Suppressor macrophage (primary cell): ENCODE results near the gene FOXN3.

Experiments used
- DNase-seq, 4 experiments: peaks; one replicate each; pipeline ENCODE4 v3.0.0-alpha.2; 2020 to 2022

The FOXN3 gene

DNA sequence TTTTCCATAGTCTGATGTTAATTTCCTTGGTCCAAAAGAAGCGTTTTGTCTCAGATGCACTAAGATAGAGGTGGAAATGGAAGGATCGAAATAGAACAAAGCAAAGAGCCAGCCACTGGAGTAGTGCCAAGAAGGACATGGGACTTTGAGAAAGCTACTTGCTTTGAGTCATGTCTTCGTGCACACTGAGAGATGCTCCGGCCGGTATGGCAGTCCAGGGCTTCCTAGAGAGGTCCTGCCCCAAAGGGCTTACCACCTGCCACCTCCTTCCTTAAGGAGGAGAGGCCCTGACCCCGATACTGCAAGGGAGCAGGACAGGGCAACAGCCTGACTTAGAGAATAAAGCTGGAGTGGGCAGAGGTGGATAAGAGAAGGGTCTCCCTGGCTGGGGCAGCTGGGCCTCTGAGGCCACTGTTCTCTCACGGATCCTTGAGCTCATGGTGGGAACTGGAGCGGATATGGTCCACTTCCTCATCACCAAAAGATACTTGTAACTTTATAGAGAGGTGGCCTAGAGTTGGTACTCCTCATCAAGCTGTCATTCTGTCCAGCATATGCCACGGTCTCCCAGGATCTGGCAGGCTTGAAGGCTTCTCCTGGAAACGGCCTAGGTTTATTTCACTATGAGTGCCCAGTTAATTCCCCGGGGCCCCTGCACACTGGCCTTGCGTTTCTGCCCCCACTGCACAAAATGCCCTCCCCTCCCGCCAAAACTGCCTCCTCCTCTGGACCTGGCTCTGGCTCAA is 57.4 kb downstream of the FOXN3 start:
- DNase-seq, result peak in 3 of 4 experiments; percentile 8 to 28 (median 21)

DNA sequence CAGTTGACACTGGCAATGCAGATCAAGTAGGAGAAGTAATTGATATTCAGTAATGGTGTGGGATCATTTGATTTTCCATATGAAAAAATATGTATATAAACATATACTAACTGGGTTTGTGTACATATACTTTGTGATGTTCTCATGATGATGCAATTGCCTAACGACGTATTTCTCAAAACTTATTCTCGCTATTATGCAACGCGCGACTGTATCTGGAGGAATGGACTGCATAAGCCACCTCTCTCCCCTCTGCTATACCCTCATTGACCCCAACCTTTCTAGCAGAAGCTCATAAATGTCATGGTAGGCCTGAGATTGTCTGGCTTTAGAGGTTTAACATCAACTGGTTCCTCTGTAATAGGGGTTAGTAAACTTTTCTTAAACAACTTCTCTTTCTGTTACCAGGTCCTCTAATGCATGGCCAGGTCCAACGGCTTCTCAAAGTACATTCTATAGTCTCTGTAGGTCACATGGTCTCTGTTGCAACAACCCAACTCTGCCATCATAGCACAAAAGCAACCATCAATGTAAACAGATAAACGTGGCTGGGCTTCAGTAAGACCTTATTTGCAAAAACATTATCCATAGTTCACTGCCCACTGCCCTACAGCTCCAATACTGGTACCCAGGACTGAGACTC is 59.3 kb downstream of the FOXN3 start:
- peak; percentile 21 to 68 (median 49) for DNase-seq

DNA sequence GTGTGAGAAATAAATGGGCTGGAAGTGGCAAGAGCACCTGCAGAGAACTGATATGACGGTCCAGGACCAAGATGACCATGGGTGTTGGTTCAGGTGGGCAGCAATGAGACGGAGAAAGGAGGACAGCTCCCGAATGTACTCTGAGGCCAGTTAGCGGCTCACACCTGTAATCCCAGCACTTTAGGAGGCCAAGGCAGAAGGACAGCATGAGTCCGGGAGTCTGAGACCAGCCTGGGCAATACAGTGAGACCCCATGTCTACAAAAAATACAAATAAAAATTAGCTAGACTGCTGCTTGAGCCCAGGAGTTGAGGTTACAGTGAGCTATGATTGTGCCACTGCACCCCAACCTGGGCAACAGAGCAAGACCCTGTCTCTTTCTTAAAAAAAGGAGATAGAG is 60.1 kb downstream of the FOXN3 start:
- no peak for DNase-seq

DNA sequence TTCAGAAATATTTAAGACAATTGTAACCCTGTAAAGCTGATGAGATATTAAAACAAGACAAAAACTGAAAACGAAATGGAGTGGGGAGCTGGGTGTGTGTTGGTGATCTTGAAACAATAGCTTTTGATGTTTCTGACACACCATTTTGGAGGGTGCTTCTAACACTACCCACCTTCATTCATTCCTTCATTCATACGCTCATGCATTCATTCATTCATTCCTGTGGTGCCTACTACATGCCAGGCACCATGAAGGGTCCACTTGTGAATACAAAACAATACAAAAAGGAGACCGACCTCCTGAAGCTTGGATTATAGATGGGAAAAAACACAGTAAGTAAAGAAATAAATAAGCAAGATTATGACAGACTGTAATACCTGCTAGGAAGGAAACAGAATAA is 60.5 kb downstream of the FOXN3 start:
- no peak for DNase-seq

DNA sequence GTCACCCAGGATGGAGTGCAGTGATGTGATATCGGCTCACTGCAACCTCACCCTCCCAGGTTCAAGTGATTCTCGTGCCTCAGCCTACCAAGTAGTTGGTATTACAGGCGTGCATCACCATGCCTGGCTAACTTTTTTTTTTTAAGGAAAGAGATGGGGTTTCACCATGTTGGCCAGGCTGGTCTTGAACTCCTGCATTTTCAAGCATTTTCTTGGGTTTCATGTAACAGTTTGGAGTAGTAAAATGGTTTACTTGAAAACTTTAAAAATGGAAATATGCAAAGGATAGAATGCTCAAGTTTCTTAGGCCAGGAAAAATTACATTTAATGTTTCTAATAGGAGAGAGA is 63.3 kb downstream of the FOXN3 start:
- DNase-seq, result no peak

DNA sequence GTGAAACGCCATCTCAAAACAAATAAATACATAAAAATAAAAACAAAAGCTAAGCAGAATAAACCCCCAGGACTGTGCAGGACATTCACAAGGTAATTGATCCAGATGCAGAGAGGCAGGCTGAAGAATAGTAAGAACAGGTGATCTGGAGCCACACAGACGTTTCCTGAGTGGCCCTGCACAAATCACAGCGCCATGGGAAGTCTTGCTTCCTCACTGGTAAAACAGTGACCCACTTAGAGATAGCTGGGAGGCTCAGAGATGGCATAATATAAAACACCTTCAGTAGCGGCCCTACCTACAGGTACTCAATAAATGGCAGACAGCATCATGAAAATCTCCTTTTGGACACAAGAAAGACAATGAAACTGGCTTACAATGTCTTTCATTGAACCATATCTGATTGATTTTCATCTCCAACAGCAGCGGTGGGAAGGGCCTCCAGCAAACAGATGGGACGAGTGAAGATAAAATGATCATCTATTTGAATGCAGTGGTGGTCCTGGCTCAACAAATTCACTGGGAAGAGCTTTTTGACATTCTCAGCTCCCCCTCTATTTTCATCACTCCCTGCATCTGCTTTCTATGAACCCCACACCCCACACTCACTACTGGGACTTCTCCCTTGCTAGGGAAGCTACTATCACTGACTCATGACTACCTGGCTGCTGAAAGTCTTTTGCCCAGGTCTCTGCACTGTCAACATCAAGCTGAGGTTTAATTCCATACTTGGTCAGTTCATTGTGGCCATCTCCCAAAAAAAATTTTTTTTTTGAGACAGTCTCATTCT is 63.9 kb downstream of the FOXN3 start:
- no peak for DNase-seq

DNA sequence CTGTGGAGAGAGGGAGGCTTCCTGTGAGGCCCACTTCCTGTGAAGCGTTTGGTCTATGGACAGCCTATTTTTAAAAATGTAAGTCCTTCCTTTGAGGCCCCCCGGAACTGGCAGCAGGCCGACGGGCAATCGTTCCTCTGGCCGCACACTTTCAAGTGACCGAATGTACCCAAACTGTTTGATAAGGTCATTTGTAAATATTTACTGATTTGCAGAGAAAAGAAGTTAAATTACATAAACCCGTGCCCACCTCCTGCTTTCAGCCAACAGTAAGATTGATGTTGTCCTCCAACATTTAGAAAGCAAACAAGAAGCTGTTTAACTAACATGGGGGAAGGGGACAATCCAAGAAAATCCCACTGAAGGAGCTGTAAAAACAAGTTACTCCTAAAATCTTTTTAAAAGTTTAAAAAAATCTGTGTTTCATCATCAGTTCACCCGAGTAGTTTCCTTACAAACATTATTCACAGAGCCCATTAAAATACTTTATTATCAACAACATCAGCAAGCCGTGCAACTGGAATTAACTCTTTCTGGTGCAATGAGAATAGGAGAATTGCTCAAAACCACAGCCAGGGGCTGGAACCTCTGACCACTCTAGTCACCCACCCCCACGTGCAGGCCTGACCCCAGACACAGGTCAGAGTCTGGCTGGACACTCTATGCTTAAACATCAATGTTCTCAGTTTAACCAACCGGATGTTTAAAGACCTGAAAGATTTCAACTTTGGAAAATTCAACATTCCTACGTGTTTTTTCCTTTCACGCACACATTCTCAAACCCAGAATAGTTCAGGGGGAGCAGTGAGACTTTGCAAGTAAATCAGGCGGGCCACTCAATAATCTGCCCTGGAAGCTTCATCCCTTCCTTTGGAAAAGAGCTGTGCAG is 65.3 kb downstream of the FOXN3 start:
- peak in 1 of 4 experiments; percentile 30 for DNase-seq

DNA sequence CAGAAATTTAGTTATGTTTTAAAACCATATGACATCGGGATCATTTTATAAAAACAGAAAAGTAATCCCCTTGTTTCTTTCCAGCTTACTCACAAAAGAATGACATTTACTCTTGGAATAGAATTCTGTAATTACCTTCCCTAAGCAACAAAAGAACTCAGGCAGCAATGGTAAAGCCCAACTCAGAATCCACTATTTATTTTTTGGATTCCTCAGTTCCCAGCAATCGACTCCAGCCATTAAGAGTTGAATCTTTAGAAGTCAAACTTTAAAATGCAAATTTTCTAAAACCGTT is 65.9 kb downstream of the FOXN3 start:
- DNase-seq, result no peak

DNA sequence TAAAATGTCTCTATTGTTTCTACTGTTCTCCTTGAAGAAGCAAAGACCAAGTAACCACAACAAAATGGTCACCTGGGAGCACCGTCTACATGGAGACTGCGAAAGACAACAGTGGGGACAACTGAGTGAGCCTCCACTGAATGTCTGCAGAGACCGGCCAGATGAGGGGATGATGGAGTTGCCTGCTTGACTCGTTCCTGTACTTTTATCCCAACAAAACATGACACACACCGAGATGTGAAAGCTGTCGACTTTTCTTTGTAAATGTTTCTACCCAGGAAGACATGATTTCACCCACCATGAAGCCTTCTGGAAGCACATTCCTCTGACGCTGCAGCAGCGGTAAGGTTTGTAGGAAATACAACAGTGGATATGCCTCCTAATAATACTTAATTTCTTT is 66.9 kb downstream of the FOXN3 start:
- DNase-seq, result no peak

DNA sequence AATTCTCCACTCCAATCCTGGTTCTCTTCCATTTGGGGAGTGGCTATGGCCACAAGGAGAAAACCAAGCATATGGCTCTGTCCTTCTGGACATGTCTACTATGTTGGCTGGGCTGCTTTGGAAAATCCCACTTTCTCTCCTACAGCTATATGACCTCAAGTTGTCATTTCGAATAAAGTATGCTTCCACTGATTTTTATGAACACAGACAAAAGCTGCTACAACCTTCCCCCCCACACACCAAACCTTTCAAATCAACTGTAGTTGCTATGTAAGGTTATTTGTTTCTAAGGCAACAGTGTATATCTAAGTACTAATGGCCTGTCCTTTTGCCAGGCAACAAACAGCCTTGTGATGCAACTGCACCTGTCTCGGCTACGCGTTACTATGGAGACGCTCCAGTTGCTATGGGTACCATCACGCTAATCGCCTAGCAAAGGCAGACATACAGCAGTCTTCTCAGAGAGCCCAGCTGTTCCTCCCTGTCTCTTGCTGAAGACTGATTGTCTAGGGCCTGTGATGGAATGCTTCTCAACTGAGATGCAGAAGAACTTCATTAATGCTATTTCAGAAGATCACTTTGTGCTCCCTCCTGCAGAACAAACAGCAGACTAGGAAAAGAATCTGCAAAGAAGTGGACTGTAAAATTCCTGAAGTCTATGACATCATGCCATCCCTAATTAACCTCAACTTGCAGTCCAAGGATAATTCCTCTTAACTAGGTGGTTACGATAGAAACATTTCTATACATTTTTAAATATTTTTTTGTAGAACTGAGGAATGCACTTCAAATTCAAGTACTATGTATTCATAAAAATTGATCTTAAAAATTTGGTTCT is 67.6 kb downstream of the FOXN3 start:
- DNase-seq, result no peak

DNA sequence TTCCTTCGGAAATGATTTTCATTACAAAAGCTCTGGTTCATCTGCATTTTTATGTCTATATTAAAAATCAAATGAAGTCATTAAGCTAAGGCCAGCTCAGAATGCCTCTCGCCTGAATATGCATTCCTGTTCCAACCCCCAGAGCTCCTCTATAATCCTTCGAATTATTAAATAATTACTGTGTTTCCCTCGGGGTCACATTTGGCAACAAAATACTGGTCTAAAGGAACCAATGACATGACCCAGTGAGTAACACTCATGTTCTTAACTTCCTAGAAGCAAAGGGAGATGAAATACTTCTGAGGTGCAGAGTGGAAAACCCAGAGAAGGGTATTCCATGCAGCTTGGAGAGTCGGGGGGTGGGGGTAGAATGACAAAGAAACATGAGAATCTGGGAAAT is 68.3 kb downstream of the FOXN3 start:
- no peak for DNase-seq

DNA sequence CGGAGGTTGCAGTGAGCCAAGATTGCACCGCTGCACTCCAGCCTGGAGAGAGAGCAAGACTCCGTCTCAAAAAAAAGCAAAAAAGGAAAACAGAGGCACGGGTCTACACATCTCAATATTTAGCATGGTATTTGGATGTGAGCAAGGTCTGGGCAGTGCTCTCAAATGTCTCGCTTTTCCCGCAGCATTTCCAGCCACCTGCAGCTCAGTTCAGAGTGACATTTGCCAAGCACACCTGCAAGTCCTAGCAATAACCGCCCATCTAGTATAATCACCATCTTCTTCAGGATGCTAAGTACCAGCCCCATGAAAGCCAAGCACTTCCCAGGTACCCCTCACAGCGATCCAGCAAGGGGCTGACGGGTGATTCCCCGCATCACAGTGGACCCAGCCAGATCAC is 69.1 kb downstream of the FOXN3 start:
- DNase-seq, result no peak

DNA sequence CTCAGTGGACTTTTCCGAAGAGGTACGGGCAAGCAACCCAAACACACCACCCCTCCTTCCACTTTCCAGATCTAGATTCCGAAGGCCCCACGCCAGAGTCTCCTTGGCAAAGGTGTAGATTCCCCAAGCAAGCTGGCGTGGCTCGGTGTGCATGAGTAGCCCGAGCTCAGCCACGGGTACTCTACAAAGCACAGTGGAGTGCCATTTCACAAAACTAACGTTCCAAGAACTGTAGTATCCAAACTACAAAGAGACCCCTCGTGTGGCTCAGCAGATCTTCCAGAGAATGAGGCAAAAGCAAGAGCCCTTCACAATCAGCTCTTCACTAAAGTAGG is 72.1 kb downstream of the FOXN3 start:
- DNase-seq, result no peak

DNA sequence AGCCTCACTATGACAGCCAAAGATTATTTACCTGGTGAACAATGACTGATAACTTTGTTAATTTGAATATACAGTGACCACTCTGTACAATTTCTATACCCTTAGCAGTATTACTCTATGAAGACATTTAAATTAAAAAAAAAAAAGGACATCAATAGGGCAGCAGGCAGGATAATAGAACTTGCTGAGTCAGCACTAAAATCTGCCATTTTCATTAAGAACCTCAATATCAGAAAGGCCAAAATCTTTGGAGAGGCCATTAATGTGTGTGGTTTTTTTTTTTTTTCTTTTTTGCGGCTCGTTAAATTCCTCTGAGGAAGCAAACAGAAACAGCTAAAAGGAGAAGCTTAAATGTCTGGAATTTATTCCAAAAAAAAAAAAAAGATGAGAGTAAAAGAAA is 73.7 kb downstream of the FOXN3 start:
- DNase-seq, result peak in 1 of 4 experiments; percentile 25

DNA sequence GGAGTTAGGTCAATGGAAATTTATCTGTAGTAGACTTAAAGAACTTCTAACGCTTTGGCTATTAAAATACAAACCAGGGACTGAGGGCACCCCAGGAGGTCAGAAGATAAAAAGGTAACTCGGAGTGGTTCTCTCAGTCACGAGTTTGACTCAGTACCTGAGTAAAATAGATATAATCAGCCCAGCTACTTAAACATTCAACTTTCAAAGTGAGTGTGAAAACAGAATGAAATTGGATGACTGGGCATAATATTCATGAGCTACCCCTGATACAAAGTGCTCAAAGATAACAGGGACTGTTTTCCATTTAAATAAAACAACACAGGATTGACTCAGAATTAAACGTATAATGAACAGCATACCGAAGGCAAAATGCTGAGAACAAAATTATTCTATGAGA is 75.0 kb downstream of the FOXN3 start:
- DNase-seq, result no peak

DNA sequence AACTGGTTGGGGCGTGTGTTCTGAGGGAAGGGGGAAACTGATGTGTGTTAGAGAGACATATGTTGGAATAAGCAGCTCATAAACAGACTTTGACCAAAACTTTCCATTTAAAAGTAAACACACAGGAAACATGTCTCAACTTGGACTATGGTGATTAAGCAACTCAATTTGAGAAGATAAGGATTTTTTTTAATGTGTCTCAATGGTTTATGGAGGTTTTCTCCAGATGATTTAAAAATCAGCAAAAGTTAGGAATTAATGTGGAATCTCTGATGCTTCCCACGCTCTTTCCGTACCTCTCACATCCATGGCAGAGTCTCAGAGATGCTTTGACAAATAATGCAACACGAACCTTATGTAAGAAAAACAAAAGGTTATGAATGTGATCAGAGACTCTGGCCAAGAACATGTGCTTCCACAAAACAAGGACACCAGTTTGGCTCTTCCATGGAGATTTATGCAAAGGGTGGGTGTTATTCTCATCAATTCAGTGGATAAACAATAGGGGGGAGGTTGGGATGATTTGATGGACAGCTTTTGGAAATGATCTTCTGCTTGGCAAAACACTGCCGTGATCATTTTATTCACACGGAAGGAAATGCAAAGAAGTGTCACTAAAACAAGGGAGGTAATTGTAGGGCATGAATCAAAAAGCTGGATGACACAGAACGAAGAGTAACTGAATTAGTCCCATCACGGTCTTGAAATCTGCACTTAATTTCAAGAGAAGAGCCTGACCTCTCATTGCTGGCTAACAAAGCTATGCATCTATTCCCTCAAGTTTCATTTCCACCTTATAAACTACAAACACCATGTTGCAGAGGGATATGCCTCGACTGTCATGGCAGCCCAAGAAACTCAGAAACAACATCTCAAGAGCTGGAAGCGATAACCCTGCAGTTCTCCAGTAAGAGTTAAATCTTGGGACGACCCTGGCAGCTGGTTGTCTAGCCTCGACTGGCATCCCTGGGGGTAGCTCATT is 76.5 kb downstream of the FOXN3 start:
- no peak for DNase-seq

DNA sequence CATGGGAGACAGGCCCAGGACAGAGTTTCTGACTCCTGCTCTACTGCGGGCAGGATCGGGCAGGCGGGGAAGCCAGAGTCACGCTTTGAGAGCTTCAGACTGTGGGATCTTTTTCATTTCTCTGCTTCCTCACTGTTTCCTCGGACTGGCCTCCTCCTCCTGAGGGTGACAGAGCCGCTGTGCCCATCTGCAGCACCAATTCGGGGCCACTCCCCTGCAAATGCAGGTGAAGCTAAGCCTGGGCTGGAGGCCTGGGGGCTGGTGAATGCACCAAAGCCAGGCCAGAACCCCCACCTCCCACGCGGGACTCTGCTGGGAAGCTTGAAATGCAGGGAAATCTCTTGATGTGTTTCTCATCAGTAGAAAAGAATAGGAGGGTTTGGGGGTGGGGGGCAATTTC is 77.5 kb downstream of the FOXN3 start:
- DNase-seq, result peak in 1 of 4 experiments; percentile 45

DNA sequence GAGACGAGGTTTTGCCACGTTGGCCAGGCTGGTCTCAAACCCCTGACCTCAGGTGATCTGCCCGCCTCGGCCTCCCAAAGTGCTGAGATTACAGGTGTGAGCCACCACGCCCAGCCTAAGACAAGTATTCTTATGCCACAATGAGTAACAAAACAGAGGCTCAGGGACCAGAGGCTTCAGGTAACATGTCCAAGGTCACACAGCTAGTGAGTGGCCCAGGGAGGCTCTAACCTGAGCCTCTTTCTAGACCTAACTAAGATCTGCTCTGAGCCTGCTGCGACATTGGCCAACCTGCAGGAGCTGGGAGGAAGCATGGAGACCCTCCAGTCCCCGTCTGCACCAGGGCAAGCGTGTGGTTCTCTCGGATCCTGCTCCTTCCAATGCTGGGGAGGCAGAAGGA is 77.9 kb downstream of the FOXN3 start:
- no peak for DNase-seq

DNA sequence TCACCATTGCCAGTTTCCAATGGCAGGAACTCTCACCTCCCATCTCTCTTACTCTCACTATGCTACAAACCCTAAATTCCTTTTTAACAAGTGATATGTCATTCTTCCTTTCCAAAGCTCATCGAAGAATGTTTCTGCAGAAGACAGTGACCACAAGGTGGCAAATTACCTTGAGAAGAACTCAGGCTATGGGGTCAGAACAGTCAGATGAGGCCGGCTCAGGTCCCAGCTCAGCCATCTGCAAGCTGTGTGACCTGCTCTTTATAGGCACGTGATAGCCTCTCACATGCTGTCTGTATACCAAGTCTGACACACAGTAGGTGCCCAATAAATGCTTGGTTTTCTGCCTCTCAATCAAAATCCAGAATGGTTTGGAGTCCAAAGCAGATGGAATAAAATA is 80.7 kb downstream of the FOXN3 start:
- DNase-seq, result no peak

DNA sequence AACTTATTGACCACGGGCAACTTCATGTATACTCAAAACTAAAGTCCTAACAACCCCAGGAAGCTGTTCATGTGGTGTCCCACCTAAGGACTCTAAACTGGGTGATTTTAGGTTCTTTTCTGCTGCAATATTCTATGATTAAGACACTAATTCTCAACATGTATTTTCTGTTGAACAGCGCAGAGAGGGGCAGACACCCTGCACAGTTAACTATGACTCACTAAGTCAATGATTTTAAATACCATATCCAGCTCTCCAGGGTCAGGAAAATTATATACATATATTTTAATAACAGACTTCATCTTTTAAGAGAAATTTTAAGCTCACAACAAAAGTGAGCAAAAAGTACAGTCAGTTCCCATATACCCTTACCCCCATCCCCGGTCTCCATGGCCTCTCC is 85.0 kb downstream of the FOXN3 start:
- no peak for DNase-seq

DNA sequence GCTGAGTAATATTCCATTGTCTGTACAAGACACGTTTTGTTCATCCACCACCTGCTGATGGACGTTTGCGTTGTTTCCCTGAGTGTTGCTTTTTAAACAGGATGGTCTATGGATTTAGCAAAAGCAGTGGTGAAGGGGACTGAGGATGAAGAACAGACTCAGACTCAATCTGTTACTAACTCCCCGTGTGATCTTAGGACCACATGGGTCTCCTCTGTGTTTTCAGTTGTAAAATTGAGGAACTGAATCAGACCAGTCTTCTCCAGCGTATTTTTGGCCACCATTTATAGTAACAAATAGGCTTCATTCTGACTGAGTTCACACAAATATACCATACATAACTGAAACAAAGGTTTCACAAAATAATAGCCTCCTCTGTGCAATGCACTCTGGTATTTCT is 85.6 kb downstream of the FOXN3 start:
- peak in 3 of 4 experiments; percentile 19 to 34 (median 32) for DNase-seq
